T-helper 2 cell treated with Interferon-gamma antibody and Interleukin-4, amounts not matched to agents 5 μg/mL and 100 μg/mL, for 36 hours (primary cell): ENCODE results near the gene ZPBP.

Experiments used
- DNase-seq: peaks from one replicate; pipeline ENCODE4 v3.0.0; 2021; ENCODE audit warnings: low spot score
- H3K27ac Mint-ChIP-seq: one replicate; pipeline ENCODE4 v1.8.0; 2021; ENCODE audit warnings: mild to moderate bottlenecking, mixed read lengths
- H3K27me3 Mint-ChIP-seq: one replicate; pipeline ENCODE4 v1.8.0; 2021; ENCODE audit warnings: low read depth, mixed read lengths
- H3K36me3 Mint-ChIP-seq: one replicate; pipeline ENCODE4 v1.8.0; 2021; ENCODE audit warnings: low read depth, mixed read lengths
- H3K4me1 Mint-ChIP-seq: one replicate; pipeline ENCODE4 v1.8.0; 2021; ENCODE audit warnings: low read depth, mixed read lengths
- H3K4me3 Mint-ChIP-seq: one replicate; pipeline ENCODE4 v1.8.0; 2022; ENCODE audit warnings: mild to moderate bottlenecking, moderate library complexity, mixed read lengths
- H3K9me3 Mint-ChIP-seq: one replicate; pipeline ENCODE4 v1.8.0; 2021; ENCODE audit warnings: mixed read lengths

The ZPBP gene, protein sequence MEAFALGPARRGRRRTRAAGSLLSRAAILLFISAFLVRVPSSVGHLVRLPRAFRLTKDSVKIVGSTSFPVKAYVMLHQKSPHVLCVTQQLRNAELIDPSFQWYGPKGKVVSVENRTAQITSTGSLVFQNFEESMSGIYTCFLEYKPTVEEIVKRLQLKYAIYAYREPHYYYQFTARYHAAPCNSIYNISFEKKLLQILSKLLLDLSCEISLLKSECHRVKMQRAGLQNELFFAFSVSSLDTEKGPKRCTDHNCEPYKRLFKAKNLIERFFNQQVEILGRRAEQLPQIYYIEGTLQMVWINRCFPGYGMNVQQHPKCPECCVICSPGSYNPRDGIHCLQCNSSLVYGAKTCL

DNA sequence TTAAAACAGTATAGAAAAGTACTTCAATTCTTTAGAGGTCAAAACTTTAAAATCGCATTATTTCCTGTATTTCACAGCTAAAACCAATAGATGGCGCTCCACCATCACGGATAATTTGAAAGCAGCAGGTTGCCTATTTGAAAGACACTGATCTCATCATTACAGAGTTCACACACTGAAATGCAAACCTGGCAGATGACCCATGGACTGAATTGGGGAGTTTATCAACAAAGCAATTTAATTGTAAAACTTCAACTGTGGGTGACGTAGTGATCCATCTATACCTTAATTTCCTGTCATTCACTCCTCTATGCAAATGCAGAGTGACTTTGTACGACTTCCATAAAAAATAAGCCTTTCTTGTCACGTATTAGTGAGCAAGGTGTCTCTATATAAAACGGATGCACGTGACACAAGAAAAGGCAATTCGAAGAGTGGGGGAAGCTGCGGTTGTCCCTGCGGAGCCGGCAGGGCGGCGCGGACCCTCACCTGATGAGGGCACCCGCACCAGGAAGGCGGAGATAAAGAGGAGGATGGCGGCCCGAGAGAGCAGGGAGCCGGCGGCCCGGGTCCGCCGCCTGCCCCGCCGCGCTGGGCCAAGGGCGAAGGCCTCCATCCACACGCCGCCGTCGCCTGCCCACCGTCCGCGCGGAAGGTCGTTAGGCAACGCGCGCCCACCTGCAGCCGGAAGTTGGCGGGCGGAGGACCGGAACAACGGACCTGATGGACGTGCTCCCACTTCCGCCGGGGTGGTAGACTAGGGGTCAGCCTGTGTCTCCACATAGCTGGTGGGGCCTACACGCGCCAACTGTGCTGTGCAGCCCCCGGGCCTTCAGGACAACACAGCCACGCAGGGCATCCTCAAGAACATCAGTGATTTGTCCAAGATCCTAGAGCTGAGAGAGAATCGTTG lies at the start of gene ZPBP:
TSS of gene ZPBP (minus strand) at position 668 of the 913 bp plus-strand sequence. CDS start at position 616, 52 bp downstream.
- H3K27ac Mint-ChIP-seq, result peak within 1 kb of the TSS; percentile 79
- no peaks in the 10 kb centered on the region for H3K36me3 Mint-ChIP-seq
- H3K9me3 Mint-ChIP-seq, result no peaks in the 10 kb centered on the region
- peaks cover 9% of the 10 kb centered on the region for H3K4me1 Mint-ChIP-seq
- peak within 1 kb of the TSS; percentile 82 for H3K4me3 Mint-ChIP-seq
- peaks cover 16% of the 10 kb centered on the region for H3K27me3 Mint-ChIP-seq
- peak; percentile 43 for DNase-seq

- no peak for DNase-seq
- H3K27me3 Mint-ChIP-seq, result peaks cover 4% of the 10 kb centered on the region
- H3K36me3 Mint-ChIP-seq, result peaks cover 1% of the 10 kb centered on the region
- H3K4me3 Mint-ChIP-seq, result peak overlapping the region; percentile 46
- H3K4me1 Mint-ChIP-seq, result peaks cover 36% of the 10 kb centered on the region
- peaks cover 3% of the 10 kb centered on the region for H3K9me3 Mint-ChIP-seq
- H3K27ac Mint-ChIP-seq, result peak overlapping the region; percentile 37
These were observed 49.5 kb upstream of the ZPBP start for GRCh38 chr7:50142425-50143017.

- Mint-ChIP-seq H3K4me1 (peaks cover 31% of the 10 kb centered on the region), H3K36me3 (peaks cover 1% of the 10 kb centered on the region), H3K4me3 (no peak overlapping the region), H3K27ac (no peak overlapping the region), H3K27me3 (peaks cover 4% of the 10 kb centered on the region), H3K9me3 (peaks cover 3% of the 10 kb centered on the region)
- no peak for DNase-seq
These were observed 48.8 kb upstream of the ZPBP start for GRCh38 chr7:50141854-50142253.

DNA sequence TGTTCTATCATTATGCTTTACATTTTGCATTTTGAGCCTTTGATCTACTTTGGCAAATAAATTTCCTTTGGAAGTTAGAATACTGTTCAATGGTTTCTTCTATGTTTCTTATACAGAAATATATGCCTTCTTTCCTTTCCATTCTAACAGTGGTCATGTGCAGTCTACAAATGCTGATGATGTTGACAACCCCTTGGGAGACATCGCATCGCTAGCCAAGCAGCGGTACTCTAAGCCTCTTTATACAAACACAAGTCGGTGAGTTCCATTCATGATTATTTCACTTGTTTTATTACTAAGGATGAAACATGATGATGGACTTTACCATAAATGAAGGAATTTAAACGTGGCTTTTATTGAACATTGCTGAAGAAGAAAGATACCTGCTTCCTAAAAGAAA lies 48.1 kb upstream of the ZPBP start:
- Mint-ChIP-seq H3K27me3 (peaks cover 4% of the 10 kb centered on the region), H3K4me3 (no peak overlapping the region), H3K9me3 (peaks cover 3% of the 10 kb centered on the region), H3K4me1 (peaks cover 24% of the 10 kb centered on the region), H3K36me3 (peaks cover 1% of the 10 kb centered on the region), H3K27ac (no peak overlapping the region)
- DNase-seq, result no peak

DNA sequence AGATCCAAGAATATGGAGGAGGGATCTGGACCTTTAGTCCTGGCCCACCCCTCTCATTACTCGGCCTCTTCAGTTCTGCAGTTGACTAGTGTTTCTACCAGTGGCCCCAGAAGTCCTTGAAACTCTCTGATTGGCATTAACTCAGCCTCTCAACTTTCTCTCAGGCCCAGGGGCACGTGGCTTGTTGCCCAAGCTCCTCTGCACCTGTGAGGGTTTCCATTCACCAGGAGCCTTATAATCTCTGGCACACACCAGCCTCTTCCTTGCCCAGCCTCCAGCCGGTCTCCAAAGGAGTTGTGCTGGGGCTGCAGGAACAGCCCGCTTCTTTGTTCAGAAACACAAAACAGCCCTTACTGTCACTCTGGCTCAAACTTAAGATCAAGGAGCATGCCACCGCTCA lies 47.6 kb upstream of the ZPBP start:
- H3K4me1 Mint-ChIP-seq, result peaks cover 19% of the 10 kb centered on the region
- no peak for DNase-seq
- peaks cover 3% of the 10 kb centered on the region for H3K9me3 Mint-ChIP-seq
- H3K36me3 Mint-ChIP-seq, result peaks cover 1% of the 10 kb centered on the region
- peaks cover 7% of the 10 kb centered on the region for H3K27me3 Mint-ChIP-seq
- no peak overlapping the region for H3K27ac Mint-ChIP-seq
- H3K4me3 Mint-ChIP-seq, result no peak overlapping the region

DNA sequence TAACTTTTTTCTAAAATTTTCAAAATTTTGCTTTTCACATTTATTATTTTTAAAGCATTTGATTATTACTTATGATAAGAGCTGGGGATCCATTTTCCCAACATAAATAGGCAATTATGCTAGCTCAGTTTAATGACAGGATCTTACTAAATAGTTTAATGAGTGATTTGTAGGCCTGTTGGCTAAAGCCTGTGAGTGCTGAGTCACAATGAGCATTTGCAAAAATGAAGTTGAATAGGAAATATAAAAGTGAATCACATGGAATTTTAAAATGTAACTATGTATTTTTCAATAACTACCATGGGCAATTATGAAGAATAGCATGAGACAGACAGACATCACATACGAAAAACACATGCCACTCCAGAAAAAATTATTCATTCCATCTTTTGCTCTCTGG lies 45.1 kb upstream of the ZPBP start:
- Mint-ChIP-seq H3K36me3 (no peaks in the 10 kb centered on the region), H3K4me3 (no peak overlapping the region), H3K27me3 (peaks cover 23% of the 10 kb centered on the region), H3K4me1 (peaks cover 5% of the 10 kb centered on the region), H3K27ac (no peak overlapping the region), H3K9me3 (peaks cover 3% of the 10 kb centered on the region)
- no peak for DNase-seq

DNA sequence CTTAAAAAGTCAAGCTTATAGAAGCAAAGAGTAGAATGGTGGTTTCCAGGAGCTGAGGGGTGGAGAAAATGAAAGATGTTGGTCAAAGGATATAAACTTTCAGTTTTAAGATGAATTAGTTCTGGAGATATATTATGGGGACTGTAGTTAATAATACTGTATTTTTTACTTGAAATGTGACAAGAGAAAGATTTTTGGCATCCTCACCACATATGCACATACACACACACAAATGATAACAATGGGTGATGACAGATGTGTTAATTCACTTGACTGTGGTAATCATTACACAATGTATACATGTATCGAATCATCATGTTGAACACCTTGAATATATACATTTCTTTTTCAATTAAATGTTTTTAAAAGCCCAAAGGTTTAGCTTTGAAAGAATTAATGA lies 32.7 kb upstream of the ZPBP start:
- H3K9me3 Mint-ChIP-seq, result peaks cover 5% of the 10 kb centered on the region
- peak overlapping the region; percentile 12 for H3K4me3 Mint-ChIP-seq
- no peak overlapping the region for H3K27ac Mint-ChIP-seq
- H3K4me1 Mint-ChIP-seq, result peaks cover 8% of the 10 kb centered on the region
- no peak for DNase-seq
- H3K27me3 Mint-ChIP-seq, result peaks cover 23% of the 10 kb centered on the region
- H3K36me3 Mint-ChIP-seq, result peaks cover 4% of the 10 kb centered on the region

GRCh38 chr7:50121286-50121685 lies 28.2 kb upstream of the ZPBP start:
- H3K27me3 Mint-ChIP-seq, result peaks cover 30% of the 10 kb centered on the region
- H3K27ac Mint-ChIP-seq, result no peak overlapping the region
- H3K4me3 Mint-ChIP-seq, result no peak overlapping the region
- peaks cover 6% of the 10 kb centered on the region for H3K4me1 Mint-ChIP-seq
- no peaks in the 10 kb centered on the region for H3K9me3 Mint-ChIP-seq
- no peak for DNase-seq
- no peaks in the 10 kb centered on the region for H3K36me3 Mint-ChIP-seq

DNA sequence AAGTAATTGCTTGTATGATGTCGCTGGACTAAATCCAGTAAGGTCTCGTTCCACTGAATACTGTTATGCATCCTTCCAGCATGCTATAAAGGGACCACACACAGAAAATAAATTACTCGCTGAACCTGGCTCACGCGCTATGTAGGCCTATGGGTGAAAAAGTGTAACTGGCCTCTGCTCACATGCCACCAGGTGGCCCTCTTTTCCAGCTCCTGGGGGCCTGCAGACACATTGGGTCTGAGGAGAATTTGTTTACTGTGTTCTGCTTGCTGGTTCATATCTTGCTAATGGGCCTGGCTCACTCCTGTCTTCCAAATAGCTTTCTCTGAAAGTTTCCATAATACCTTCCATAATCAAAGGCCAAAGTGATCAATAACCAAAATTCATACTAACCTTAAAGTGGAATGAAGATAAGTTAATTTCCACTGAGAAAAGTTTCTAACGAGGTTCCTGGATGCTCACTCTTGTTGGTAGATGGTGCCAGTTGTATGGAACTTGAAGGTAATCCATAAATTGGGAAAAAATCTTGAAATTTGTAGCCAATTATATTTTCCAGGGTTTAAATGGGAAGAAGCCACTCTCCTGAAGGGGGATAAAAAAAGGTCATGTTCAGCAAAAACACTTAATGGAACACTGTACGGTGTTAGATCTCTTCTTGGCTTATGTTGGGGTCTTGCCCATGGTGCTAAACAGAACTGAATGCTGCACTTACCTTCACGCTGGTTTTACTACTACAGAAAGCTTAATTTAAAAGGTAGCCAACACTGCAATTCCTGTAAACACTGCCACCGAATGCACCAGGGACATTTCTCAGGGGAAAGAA lies 27.0 kb upstream of the ZPBP start:
- Mint-ChIP-seq H3K27me3 (peaks cover 38% of the 10 kb centered on the region), H3K27ac (no peak overlapping the region), H3K4me1 (no peaks in the 10 kb centered on the region), H3K36me3 (no peaks in the 10 kb centered on the region), H3K4me3 (no peak overlapping the region), H3K9me3 (no peaks in the 10 kb centered on the region)
- DNase-seq, result peak; percentile 16

- H3K27me3 Mint-ChIP-seq, result peaks cover 53% of the 10 kb centered on the region
- H3K4me3 Mint-ChIP-seq, result no peak overlapping the region
- no peaks in the 10 kb centered on the region for H3K36me3 Mint-ChIP-seq
- no peak overlapping the region for H3K27ac Mint-ChIP-seq
- H3K4me1 Mint-ChIP-seq, result no peaks in the 10 kb centered on the region
- DNase-seq, result no peak
- peaks cover 17% of the 10 kb centered on the region for H3K9me3 Mint-ChIP-seq
These were observed 19.2 kb upstream of the ZPBP start for GRCh38 chr7:50112250-50112649.

- H3K36me3 Mint-ChIP-seq, result no peaks in the 10 kb centered on the region
- DNase-seq, result no peak
- peaks cover 40% of the 10 kb centered on the region for H3K27me3 Mint-ChIP-seq
- no peak overlapping the region for H3K27ac Mint-ChIP-seq
- H3K9me3 Mint-ChIP-seq, result no peaks in the 10 kb centered on the region
- H3K4me3 Mint-ChIP-seq, result no peak overlapping the region
- peaks cover 3% of the 10 kb centered on the region for H3K4me1 Mint-ChIP-seq
These were observed 8.8 kb upstream of the ZPBP start for GRCh38 chr7:50101873-50102272.

DNA sequence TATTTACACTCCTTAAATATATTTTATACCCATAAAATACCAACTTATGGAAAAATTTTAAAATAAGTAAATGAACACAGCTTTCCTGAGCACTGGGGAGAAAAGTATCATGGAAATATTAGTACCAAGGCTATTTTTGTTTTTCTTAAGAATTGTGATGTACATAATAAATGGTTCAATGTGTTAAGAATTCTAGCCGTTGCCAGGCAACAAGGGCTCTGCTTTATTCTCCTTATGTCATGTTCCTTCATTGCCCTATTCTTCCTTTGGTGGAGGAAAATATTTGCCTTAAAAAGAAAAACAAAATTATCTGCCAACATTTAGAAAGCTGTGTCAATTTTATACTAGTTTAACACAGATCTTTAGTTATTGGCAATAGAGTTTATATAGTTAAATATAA lies 2.6 kb upstream of the ZPBP start:
- Mint-ChIP-seq H3K9me3 (no peaks in the 10 kb centered on the region), H3K4me3 (no peak overlapping the region), H3K27me3 (peaks cover 27% of the 10 kb centered on the region), H3K4me1 (peaks cover 9% of the 10 kb centered on the region), H3K27ac (no peak overlapping the region), H3K36me3 (no peaks in the 10 kb centered on the region)
- DNase-seq, result no peak

DNA sequence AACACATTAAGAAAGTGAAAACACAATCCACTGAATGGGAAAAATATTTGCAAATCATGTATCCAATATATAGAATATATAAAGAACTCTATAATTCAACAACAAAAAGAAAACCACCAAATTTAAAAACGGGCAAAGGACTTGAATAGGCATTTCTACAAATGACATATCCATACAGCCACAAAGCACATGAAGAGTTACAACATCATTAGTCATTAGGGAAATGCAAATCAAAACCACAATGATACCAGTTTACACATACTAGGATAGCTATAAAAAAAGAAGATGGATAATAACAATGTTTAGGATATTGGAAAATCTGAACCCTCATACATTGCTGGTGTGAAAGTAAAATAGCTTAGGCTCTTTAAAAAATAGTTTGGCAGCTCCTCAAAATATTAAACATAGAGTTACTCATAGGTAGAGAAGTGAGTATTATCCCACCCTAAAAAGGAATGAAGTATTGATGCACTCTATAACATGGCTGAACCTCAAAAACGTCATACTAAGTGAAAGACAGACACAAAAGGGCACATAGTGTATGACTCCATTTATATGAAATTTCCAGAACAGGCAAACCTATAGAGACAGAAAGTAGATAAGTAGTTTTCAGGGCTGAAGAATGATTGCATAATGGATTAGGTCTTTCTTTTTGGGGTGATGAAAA lies 4.5 kb downstream of the ZPBP start:
- no peak for DNase-seq
- H3K9me3 Mint-ChIP-seq, result no peaks in the 10 kb centered on the region
- no peaks in the 10 kb centered on the region for H3K36me3 Mint-ChIP-seq
- H3K4me3 Mint-ChIP-seq, result no peak overlapping the region
- no peak overlapping the region for H3K27ac Mint-ChIP-seq
- peaks cover 27% of the 10 kb centered on the region for H3K27me3 Mint-ChIP-seq
- peaks cover 6% of the 10 kb centered on the region for H3K4me1 Mint-ChIP-seq
